ENCODE measurements around the gene TUBB4B.
"Not testable (repeated sequence)": the region's sequence is repeated elsewhere in the genome, so short reads cannot be mapped to it uniquely, and the experiment has no call there.

TUBB4B gene

DNA sequence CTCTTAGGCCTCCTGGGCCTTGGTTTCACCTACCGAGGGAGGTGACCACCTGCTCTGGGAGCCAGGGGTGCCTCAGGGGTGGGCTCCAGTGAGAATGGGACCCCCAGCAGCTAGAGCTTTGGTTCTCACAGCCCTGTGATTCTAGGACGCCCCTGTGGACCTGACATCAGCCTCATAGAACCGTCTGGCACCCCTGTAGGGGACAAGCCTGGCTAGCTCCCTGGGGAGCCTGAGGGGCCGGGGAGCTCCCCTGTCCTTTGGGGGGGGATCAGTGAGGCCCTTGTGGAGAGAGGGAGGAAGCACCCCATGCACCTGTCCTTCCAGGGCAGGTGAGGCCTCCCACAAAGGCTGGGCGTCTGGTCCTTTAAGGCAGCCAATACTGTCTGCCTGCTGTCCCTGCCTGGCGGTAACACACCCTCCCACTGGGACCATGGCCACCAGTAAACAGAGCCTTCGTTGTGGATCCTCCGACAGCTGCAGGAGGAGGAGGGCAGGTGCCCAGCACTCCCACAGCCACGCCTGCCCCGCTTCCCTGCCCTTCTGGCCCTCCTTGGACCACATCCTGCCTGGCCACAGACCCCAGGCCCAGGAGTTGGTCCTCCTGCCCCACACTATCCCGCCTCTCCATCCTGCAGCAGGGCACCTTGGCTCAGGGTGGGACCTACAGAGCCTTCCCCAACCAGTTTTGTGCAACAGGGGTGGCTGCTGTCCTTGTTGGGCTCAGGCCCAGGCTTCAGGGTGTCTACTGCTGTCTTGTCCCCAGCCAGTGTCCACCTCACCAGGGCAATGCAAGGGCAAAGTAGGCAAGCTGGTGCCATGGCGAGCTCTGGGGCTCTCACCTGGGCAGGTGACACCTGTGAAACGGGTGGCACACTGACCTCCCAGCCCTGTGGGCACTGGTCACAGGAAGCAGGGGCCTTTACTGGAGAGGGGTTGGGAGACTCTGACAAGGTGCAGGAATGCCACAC, 3.0 kb upstream of the TUBB4B start:
- DNase-seq, result no peak

DNA sequence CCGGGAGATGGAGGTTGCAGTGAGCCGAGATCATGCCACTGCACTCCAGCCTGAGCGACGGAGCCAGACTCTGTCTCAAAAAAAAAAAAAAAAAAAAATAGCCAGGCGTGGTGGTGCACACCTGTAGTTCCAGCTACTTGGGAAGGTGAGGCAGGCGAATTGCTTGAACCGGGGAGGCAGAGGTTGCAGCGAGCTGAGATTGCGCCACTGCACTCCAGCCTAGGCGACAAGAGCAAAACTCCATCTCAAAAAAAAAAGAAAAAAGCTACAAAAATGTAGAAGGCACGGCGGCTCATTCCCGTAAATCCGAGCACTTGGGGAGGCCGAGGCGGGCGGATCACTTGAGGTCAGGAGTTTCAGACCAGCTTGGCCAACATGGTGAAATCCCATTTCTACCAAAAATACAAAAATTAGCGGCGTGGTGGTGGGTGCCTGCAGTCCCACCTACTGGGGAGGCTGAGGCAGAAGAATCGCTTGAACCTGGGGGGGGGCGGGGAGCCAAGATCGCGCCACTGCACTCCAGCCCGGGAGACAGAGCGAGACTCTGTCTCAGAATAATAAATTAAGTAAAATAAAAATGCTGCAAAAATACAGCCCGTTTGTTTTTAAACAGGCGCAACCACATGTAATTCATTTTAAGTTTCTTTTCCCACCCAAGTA, 1.4 kb upstream of the TUBB4B start:
- not testable (repeated sequence) for DNase-seq

DNA sequence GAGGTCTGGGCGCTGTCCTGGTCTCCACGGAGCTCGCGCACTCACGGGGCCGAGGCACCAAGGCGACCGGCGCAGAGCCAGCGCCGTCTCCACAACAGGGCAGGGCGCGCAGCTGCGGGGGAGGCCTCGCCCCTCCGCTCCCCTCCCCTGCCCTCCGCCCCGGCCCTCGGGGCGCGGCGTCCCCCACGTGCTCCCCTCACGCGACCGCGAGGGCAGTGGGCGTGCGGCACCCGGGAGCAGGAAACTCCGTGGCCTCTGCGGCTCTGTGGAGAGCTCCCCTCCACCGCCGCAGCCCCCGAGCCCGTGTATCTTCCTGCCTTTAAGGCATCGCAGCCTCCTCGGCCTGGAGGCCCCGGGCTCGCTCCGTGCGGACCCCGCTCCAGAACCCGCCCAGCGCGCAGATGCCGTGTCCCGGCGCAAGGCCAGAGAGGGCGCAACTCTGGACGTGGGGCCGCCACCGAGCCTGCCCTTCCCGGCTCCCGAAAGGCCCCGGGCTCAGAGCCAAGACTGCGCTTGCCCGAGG, 708 bp upstream of the TUBB4B start:
- DNase-seq, result peak; percentile 65

DNA sequence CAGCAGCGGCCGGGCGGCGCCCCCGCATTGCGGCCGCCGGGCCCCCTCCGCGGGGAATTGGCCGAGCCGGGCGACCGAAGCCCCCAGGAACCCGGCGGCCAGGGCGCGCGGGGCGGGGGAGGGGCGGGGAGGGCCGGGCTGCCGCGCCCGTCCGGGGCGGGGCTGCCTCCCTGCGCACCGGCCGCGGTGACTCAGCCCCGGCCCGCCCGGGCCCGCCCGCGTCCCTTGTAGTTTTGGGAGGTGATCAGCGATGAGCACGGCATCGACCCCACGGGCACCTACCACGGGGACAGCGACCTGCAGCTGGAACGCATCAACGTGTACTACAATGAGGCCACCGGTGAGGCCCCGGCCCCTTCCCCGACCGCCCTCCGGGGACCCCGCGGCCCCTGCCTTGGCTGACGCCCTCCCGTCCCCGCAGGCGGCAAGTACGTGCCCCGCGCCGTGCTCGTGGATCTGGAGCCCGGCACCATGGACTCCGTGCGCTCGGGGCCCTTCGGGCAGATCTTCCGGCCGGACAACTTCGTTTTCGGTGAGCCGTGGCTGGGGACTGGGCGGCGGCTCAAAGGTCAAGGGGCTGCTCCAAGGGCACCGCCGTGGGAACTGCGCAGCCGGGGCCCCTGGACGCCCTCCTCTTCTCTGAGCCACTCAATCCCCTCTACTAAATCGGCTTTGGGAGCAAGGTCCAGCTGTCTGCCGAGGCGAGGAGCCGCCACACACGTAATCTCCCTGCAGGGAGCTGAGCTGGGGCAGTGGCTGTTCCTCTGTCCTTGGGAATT, 592 bp downstream of the TUBB4B start:
- DNase-seq, result peak; percentile 64

DNA sequence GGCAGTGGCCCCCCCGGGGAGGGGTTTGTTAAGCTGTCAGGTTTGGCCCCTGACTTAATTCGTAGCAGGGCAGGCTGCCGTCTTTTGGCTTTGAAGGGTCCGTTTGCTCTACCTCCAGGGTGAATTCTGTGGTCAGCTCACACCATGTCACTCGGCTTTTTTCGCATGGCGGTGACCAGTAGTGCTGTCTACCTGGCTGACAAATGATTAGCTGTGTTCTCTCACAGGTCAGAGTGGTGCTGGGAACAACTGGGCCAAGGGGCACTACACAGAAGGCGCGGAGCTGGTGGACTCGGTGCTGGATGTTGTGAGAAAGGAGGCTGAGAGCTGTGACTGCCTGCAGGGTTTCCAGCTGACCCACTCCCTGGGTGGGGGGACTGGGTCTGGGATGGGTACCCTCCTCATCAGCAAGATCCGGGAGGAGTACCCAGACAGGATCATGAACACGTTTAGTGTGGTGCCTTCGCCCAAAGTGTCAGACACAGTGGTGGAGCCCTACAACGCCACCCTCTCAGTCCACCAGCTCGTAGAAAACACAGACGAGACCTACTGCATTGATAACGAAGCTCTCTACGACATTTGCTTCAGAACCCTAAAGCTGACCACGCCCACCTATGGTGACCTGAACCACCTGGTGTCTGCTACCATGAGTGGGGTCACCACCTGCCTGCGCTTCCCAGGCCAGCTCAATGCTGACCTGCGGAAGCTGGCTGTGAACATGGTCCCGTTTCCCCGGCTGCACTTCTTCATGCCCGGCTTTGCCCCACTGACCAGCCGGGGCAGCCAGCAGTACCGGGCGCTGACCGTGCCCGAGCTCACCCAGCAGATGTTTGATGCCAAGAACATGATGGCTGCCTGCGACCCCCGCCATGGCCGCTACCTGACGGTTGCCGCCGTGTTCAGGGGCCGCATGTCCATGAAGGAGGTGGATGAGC, 1.4 kb downstream of the TUBB4B start:
- DNase-seq, result no peak

DNA sequence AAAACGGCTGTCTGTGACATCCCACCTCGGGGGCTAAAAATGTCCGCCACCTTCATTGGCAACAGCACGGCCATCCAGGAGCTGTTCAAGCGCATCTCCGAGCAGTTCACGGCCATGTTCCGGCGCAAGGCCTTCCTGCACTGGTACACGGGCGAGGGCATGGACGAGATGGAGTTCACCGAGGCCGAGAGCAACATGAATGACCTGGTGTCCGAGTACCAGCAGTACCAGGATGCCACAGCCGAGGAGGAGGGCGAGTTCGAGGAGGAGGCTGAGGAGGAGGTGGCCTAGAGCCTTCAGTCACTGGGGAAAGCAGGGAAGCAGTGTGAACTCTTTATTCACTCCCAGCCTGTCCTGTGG, 2.2 kb downstream of the TUBB4B start:
- DNase-seq, result not testable (repeated sequence)

DNA sequence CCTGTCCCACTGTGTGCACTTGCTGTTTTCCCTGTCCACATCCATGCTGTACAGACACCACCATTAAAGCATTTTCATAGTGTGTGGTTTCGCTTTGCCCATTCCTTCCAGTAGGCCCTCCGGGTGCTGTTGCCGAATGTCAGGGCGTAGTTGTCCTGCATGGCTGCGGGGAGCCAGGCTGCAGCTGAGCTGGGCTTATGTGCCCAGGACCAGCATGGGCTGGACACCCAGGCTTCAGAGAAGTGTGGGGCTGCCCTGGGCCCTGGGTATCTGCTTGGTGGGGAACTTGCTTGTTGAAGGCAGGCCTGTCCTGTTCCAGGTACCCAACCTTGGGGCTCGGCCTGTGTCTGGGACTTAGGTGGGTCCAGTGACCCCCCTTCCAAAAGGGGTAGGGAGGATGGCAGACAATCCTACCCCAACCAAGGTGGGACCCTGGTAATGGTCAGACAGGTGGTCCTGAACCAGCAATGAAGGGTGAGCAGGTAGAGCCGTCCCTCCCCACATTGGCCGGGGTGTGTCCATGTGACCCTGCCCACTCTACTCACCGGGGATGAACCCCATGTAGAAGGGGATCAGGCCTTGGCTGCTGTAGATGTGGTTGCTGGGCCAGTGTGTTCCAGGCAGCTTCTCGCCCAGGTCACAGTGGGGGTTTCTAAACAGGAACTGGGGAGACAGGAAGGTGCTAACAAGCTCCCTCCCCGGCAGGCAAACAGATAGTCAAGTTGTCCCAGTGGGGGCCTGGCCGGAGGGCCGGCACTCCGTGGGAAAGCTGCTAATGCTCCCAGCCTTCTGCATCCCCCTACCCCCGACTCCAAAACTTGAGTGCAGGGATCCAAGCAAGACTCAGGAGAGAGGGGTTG, 2.8 kb downstream of the TUBB4B start:
- DNase-seq, result no peak

DNA sequence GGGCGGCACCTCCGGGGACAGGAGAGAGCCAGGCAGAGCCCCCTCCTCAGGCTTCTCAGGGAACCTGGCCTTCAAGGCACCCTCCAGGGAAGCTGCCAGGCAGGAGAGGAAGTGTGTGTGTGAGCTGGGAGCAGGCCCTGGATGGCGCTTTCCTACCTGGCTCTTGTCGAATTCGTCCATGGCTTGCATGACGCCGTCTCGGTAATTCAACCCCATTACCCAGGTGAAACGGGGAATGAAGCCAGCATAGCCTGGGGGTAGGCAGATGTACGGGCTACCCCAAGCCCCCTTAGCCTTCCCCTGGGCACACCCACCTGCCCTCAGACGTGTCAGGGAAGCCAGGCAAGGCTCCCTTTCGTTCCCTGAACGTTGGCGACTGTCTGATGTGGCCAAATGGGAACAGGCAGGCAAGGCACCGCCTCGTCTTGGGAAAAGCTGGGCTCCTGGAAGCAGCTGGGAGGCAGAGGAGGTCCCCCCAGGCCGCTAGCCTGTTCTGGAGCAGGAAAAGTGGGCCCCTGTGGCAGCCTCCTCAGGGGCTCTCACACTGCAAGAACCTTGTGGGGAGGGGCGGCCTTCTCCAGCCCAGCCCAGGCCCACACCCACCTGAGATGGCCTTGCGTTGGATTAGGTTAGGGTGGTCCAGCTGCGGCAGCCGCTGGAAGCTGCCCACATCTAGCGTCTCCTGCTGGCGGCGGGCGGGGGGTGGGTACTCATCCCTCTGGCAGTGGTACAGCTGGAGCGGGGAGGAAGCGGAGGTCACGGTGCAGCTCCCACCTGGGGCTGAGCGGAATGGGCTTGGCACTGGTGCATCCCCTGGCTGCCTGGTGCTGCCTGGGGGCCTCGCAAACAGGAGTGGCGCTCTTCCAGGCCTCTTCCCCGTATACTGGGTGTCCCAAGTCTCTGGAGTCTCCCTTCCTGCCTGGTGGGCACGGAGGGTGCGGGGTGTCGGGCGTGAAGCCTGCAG, 3.7 kb downstream of the TUBB4B start:
- no peak for DNase-seq

DNA sequence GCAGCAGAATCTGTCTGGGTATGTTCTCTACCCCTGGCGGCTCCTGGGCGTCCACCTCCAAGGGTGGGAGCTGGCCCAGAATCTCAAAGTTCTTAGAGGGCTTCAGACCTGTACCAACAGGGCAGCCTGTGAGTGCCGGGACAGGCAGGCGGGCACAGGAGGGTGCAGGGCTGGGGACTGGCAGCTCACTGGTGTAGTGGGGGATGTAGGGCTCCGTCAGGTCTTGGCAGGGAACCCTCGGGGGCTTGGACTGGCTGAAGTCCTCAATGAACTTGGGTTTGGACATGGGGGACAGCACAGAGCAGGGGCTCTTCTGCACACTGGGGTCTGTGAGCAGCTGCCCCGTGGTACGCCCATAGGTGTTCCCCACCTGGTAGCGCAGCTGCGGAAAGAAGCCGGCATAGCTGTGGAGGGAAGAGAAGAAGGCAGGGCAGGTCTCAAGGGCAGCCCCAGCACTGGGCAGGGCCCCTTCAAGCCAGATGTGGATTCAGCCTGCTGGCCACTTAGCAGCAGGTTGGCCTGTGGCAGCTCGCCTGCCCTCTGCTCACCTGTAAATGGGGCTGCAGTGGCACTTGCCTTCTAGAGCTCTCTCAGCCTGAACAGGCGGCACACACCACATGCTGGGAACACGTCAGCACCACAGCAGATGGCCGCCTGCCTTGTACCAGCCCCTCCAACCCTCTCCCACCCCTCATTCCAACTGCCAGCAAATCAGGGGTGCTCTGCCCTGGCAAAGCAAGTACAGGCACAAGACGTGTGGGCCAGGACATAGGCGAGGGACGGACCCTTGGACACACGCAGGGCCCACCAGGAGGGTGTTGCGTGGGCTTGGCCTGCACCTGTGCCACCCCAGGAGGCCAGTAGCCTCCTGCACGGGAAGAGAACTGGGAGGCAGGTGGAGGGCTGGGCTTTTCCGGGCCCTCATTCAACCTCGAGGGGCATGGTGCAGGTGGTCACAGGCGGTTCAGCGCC, 4.6 kb downstream of the TUBB4B start:
- no peak for DNase-seq

DNA sequence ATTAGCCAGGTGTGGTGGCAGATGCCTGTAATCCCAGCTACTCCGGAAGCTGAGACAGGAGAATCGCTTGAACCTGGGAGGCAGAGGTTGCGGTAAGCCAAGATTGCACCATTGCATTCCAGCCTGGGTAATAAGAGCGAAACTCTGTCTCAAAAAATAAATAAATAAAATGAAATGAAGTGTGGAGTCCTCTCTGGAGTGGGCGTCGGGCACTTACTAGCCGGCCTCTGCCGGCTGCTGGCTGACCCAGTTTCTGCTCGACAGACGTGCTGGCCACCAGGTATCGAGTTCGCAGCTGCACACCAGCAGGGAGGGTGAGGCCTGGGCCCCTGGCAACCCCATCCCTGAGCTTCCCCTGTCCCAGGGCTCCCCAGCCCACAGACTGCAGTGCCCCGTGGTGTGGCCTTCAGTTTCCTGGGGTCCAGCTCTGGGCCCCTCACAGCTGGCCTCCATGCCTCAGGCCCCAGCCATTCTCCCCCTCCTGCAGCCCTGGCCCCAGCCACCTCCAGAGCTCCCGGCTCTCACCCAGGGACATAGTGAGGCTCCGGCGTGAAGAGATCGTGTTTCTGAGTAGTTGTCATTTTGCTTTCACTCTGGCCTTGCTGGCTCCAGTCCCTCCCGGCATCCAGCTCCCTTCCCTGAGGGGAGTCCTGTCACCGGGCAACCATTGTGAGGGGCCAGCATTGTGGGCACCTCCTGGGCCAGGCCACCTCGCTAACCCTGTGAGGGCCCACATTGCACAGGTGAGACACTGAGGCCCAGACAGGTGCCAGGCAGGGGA, 6.2 kb downstream of the TUBB4B start:
- DNase-seq, result no peak

DNA sequence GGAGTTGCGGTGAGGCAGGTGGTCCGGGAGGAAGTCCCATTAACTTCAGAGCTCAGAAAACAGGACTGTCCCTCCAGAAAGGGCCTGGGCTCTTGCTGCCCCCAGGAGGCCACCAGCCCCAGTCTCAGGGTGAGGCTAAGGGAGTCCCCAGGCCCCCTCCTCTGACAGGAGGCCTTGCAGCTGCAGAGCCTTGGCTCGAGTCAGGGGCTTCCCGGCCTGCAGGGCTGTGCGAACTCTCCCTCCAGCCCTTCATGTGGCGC, 6.8 kb downstream of the TUBB4B start:
- DNase-seq, result no peak

DNA sequence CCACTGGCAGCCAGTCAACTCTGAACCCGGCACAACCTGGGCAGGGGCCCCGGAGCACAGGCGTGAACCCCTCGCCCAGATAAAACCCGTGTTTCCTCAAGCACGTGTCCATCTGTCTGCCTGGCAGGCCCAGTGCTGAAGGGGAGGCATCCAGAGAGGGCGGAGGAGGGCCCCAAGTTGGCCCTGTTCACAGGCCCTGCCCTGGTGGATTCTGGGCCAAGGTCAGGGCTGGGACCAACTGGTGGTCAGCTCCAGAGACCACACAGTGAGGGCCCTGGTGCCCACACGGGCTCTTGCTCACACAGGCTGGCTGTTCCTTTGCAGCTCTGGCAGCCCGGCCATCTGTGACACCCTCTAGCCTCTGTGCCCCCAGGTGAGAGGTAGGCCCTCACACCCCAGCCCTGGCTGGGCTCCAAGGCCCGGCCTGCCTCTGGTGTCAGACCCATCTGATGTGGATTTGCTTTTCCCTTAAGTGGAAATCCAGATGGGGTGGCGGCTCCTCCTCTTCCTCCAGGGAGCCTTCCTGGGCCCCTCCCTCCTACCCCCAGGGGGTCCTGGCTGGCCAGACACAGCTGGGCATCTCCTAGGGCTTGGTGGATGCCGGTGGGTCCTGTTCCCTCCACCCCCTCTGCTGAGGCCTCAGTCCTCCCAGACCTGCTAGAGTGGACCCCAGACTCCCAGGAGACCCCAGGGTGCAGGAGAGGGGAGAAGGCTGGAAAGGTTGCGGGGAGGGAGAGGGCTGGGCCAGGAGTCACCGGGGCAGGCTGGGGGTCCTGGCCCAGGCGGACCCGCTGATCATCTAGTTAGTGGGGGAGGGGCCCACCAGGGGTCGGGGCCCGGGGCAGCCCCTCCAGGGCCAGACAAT, 9.5 kb downstream of the TUBB4B start:
- no peak for DNase-seq

DNA sequence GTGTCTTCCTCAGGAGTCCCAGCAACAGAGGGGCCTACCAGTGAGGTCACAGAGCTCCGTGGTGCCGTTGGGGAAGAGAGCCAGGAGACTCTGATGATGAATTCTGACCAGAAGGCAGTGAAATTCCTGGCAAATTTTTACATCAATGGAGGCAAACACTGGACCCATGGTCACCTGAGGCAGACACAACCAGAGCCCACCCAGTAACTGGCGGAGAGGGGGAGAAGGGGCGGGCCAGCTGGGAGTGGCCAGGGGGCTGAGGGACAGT, 10.0 kb downstream of the TUBB4B start, which contains the start of gene STPG3:
Gene STPG3 (plus strand): TSS at position 93 of the 268 bp plus-strand sequence. CDS start 1 bp downstream, at position 94.
- DNase-seq, result no peak

DNA sequence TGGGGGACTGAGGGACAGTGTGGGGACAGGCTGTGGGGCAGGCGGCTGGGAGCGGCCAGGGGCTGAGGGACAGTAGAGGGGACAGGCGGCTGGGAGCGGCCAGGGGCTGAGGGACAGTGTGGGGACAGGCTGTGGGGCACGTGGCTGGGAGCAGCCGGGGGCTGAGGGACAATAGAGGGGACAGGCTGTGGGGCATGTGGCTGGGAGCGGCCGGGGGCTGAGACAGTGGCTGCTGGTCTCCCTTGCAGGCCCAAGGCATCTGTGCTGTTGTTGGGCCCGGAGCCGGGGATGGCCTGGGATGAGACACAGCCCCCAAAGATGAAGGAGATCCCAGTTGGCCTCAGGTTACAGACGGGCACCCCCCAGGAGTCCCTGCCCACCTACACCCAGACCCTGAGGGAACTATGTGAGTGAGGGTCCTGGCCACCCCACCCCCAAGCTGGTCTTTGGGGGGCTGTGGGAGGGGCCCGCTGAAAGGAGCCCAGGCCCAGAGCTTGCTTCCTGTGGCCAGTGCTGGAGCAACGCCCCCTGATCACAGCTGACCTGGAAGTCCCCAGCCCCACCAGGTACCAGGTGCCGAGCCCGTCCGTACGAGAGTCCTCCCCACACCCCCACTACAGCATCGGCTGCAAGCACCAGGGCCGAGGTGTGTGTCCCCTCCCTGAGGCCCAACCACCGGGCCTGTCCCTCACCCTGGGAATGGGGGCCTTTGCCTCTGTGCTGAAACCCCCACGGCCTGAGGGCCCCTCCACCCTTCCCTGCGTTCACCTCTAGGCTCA, 10.6 kb downstream of the TUBB4B start:
- DNase-seq, result no peak

DNA sequence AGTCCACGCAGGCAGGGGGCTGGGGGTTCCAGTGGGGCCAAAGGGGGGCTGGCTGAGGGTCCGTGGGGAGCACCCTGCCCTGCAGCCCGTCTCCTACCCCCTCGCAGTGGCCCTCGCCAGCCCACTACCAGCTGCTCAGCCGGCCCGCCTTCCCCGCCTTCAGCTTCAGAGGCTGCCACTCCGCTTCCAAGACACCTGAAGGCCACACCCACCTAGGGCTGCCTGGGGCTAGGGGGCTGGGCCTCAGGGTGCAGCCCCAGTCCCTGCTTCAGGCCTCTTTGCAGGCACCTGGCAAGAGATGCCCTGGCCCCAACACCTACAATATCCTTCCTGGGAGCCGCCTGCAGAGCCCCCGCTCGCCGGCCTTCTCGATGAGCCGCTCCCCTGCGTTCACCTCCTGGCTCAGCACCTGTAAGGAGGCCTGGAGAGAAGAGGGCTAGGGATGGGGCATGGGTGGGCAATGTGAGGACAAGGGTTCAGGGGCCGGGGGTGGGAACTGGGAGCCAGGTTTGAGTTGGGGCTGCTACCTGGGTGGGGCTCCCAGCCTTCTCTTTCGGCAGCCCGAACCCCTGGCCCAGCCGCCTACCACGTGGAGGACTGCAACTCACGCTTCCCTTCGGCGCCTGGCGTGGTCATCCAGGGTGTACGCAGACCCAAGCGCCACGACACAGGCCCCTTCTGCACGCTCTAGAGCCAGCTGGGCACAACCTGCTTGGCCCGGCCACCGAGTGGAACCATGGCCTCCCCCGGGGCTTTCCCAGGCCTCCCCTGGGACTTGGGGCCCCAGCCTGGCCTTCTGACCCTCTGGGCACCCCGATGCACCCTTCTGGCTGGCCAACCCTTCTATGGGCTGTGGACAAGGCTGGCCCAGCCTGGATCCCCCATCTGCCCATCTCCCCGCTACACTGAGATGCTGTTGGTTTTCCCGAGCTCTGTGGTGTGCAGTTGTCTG, 11.7 kb downstream of the TUBB4B start:
- DNase-seq, result no peak

Data from activated T-cell treated with anti-CD3 and anti-CD28 coated beads for 4 hours (primary cell).